Pulmonary artery endothelial cell (primary cell): ENCODE results near the gene PSMB9. TPM values are rescaled to one million over a fixed set of nuclear protein-coding genes. Genes with fewer than 3 reads are reported as not detected.

Experiments used
- DNase-seq: peaks from one replicate; pipeline ENCODE4 v3.0.0-alpha.2; 2011; ENCODE audit warnings: low read depth, low spot score
- total RNA-seq: library from RNA; depleted of rRNA; stranded (reverse); fragments of >200 nt; gene quantifications from 2 replicates; pipeline ENCODE4 v1.2.3, GENCODE V29; 2014

The PSMB9 gene
- total RNA-seq, 1 donor from 2014 or later, result 28.0 TPM

DNA sequence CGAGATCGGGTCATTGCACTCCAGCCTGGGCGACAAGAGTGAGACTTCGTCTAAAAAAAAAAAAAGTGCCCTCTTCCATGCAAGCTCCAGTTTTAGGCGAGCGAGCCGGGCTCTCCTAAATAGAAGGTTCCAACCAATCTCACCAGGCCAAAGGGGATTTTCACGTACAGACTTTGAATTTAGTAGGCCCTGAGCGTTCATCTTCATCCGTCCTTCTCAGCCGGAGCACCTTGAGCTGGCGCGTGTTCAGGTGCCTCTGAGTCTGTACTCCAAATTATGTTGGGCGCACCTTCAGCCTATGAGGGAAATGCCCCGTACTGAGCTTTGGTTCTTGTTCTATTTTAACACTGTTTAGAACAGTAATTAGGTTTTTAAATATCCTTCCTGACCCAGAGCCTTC, 14.6 kb upstream of the PSMB9 start:
- DNase-seq, result no peak

DNA sequence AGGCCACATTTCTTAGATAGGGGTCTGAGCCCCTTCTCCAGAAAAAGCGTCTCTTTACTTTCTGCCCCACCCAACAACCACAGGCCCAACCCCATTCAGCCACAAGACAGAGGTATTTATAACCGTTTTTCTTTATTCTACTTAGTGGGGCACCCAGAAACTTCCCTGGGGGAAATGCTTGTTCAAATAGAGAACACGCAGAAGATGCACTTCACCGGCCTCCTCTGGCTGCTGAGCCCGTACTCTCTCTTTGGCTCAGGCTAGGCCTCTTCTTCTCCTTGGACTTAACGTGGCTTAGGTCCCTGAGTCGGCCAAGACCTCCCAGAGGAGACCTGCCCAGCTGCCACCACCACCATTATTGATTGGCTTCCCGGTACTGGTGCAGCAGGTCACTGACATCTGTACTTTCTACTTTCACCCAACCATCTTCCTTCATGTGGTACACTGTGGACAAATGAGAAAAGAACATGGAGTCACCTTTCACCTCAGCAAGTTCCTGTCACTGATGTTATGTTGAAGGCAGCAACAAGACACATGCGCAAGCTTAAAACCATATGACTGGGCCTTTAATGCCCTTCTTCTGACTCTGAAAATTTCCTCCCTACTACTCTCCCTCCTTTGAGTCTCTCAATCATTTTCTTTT, 13.3 kb upstream of the PSMB9 start:
- no peak for DNase-seq

DNA sequence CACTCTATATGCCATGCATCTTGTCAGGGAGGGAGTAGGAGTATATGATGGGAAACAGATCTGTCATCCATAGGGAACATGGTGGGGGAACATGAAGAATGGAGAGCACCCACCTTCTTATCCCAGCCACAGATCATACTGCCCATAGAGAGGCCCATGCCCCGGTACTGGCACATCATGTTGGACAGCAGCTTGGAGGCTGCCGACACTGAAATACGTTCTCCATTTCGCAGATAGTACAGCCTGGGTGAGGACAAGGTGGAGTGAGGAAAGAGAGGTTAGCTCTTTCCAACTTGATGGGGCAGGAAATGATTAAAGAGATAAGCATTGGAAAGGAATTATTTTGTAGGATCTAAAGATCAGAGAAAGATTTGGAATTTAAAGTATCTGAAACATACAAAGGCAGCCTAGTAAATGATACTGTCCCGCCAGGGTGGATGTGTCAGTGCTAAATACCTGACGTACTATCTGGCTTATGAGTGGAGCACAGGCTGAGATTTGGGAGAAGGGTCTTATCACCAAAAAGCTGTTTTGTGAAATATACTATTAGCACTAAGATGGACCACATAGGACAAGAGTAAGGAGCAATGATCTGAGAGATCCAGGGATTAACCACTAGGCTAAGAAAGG, 11.9 kb upstream of the PSMB9 start:
- no peak for DNase-seq

DNA sequence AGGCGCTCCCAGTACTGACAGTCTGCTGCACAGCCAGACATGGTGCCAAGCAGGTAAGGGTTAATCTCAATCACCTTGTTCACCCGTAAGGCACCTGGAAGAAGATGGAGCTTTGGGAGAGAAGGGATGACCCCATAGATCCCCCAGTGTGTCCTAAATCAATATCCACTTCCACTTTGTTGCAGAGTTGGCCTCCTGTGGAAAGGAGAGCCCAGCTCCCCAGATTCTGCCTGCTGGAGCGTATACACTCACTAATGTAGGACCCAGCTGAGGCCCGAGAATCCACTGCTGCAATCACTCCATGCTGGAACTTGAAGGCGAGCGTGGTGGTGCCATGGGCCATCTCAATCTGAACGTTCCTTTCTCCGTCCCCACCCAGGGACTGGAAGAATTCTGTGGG, 11.3 kb upstream of the PSMB9 start:
- no peak for DNase-seq

DNA sequence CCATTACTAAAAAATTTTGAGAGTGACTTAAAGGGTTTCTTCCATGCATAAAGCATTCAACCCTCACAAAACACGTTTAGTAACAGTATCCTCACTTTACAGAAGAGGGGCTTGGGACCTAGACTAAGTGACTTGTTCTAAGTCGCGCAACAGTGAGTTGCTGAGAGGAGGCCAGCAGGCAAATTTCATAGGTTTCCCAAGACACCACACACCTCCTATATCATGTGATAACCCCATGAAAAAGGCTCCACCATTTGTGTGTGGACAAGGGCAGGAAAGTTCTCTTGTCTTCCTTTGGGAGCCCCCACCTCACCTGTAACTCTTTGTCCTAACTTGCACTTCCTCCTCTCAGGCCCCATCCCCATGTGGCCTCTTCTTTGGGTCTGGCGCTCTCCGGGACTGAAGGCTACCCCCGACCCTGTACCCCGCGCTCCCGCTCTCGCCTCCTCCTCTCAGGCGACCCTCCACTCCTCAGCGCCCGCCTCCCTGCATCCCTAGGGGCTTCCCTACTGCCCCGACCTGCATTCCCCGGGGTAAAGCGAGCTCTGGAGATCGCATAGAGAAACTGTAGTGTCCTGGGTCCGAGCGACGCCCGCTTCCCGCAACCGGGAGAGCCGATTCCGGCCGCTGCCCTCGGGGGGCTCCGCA, 10.5 kb upstream of the PSMB9 start:
- DNase-seq, result no peak

DNA sequence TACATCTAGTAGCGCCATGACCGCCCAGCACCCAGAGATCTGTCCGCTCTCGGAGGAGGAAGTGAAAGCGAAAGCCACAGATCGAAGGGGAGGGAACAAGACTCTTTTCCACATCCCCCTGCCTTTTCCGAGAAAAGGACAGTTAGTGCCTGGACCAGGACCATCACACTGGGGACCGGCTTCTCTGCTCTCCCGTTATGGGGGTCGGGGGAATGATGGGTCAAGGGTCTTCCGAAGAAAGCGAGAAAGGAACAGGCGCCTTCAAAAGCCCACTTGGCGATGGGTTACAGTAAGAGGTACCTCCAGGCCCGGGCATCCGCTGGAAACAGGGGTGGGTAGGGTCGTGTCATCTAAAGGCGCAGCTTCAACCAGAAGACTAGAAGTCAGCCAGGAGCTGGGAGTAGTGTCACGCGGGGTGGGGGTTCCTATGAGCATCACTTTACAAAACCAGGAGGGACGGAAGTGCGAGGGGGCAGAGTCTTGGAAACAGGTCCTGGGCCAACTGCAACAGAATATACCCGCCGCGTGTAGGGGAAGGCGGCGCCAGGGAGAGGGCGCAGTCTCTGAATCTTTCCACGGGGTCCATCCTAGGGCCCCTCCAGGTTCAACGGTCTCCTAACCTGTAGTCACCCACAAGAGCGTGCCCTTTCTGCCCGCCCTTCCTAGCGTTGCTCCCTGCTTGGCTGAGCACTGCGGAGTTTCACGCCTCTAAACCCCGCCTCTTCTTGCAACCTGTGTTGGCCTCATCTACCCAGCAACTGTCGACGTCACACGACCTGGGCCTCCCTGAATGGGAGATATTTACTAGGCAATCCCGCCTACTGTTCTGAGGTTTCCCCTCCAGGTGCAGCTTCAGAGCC, 9.8 kb upstream of the PSMB9 start, which contains the start of gene PSMB8:
PSMB8 (minus strand) TSS at position 69 of the 860 bp plus-strand sequence; CDS start at position 18, 51 bp downstream.
- peak; percentile 69 for DNase-seq

DNA sequence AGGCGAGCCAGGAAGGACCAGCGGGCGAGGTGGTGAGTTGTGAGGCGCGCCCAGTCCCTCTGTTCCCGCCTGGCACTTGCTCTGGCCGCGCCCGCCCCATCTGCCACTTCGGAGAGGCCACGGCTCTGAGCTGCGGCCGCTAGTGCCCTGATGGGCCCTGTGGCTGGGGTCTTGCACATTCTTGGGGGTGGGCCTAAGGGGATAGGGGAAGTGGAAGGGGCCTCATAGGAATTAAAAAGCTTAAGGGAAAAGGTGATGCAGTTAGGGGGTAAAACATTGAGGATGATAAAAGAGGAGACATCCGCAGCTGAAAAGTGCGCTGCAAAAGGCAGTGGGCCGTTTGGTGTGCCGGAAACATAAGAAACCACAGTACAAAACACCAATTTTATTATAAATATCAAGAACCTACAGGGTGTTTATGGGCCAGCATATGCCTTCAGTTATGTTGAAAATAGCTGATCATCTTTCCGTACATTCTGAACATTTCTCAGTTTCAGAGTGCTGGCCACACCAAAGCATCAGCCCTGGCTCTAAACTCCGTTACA, 9.1 kb upstream of the PSMB9 start:
- no peak for DNase-seq

DNA sequence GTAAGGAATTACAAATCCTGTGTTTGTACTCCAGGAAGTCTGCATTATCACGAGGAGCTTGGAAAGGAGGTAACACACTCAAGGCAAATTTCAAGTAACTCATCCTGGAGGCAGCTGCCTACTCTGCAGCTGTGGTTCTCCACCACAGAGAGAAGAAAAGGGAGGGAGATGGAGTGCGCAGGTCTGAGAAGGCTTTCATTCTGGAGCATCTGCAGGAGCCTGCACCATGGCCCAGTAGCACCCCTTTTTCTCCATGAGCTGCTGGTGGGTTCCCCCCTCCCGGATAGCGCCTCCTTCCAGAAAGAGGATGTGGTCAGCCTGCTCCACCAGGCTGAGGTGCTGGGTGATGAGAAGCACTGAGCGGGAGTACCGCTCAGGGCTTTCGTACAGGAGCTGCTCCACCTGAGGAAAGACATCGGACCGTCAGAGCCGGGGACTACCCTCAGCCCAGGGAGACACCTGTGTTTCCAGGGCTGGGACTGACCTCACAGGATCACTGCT, 8.6 kb upstream of the PSMB9 start:
- no peak for DNase-seq

DNA sequence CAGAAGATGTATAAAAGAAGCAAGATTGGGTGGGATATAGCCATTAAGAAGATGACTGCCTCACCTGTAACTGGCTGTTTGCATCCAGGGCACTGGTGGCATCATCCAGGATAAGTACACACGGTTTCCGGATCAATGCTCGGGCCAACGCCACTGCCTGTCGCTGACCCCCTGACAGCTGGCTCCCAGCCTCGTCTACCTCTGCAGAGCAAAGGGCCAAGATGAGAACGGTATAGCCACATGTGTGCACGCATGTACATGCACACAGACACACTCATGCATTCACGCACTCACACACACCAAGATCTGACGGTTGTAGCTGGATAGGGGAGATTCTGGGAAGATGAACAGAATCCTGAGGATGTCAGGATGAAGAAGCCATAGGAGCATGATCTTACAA, 7.0 kb upstream of the PSMB9 start:
- DNase-seq, result no peak

DNA sequence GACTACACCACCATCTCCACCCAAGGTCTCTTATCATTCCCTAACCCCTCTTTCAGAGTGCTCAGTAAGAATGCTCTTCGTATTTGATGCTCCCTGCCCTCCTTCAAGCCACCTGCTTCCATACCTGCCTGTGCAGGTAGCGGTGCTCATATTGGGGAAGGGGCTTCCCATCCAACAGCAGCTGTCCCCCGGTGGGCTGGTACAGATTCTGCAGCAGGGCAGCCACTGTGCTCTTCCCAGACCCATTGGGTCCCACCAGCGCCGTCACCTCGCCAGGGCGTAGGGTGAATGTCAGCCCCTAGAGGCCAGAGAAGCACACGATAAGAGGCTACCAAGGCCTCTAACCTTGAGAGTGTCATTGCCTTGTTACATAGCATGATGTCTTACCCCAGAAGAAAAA, 6.2 kb upstream of the PSMB9 start:
- DNase-seq, result no peak

DNA sequence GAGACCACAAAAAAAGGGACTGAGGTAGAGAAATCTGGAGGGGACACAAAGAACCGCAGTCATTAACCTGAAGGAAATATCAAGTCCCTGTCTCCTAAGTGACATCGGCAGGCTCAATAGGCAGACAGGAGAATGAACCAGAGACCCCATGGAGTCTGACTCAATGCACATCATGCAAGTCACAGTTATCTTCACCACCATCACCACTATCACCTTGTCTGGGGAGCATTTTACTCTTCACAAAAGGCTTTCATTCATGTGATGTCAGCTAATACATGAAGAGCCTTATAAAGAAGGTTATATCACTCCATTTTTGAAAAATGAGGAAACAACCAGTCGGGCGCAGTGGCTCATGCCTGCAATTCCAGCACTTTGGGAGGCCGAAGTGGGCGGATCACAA, 4.9 kb upstream of the PSMB9 start:
- no peak for DNase-seq

DNA sequence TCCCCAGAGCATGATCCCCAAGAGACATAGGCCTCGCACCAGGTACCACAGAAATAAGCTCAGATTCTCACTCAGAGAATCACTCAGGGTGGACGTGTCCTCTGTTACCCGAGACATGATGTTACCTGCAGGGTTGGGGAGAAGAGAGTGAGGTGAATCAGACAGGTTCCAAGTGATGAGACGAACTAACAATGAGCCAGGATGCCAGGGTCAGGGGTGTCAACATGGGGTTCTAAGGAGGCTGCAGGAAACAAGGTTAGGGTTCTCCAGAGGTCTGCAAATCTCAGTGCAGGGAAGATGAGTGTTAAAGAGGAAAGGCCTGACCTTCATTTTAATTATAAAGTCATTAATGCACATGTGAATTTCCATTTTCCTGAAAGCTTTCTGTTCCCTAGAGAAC, 3.0 kb upstream of the PSMB9 start:
- DNase-seq, result no peak

DNA sequence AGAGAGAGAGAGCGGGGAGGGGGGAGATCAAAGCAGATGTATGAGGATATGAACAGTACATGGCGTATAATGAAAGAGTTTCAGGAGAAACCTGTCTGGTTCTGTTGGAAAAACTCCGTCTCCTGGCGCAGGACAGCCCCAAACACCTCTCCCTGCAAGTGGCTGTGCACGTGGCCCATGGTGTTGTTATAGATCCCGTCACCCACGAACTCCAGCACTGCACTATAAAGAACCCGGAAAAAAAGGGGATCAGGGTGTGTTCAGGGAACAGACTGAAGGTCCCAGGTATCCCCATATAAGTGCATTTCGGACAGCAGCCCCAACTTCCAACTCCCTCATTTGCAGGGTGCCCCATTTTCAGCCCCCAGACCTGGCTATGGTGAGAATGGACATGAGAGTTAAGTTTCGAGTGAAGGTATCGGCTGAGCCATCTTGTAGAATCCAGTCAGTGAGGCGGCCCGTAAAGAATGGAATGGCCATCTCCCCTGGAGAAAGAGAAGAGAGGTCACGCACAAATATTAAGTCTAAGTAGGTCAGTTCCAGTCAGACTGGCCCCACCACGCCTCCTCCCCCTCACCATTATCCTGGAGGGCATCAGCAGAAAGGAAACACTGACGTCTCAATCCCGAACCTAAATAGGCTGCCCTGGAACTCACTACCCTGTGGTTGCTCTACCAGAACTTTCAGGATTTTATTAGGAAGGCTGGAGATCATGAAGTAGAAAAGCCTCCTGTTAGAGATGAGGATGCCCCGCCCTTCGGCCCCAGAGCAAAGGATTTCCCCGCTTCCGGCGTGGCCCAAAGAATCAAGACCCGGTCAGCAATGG, 1.8 kb upstream of the PSMB9 start:
- no peak for DNase-seq

DNA sequence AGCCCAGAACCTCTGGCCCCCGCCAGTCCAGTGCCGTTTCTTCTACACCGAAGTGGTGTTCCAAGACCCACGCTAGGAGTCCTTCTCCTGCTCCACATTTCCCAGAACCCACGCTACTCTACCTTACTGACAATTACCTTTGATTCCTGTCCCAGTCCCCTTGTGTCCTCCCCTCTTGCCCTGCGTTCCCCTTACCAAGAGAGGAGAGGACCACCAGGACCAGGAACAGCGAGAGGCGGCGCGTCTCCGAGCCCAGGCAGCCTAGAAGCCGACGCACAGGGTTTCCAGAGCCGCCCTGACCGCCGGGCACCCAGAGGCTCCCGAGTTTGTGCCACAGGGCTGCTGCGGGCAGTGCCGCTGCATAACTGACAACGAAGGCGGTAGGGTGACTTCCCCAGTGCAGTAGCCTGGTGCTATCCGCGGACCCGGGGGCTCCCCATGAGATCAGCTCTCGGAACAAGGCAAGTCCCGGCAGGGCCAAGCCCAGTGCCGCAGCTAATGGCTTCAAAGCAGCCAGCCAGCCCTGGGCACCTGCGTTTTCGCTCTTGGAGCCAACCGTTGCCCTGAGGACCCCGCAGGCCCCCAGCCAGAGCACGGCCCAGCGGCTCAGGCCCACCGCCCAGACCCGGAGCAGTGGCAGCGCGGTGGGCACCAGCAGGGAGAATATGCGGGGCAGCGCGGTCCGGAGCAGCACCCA, 1.0 kb upstream of the PSMB9 start:
- DNase-seq, result no peak

DNA sequence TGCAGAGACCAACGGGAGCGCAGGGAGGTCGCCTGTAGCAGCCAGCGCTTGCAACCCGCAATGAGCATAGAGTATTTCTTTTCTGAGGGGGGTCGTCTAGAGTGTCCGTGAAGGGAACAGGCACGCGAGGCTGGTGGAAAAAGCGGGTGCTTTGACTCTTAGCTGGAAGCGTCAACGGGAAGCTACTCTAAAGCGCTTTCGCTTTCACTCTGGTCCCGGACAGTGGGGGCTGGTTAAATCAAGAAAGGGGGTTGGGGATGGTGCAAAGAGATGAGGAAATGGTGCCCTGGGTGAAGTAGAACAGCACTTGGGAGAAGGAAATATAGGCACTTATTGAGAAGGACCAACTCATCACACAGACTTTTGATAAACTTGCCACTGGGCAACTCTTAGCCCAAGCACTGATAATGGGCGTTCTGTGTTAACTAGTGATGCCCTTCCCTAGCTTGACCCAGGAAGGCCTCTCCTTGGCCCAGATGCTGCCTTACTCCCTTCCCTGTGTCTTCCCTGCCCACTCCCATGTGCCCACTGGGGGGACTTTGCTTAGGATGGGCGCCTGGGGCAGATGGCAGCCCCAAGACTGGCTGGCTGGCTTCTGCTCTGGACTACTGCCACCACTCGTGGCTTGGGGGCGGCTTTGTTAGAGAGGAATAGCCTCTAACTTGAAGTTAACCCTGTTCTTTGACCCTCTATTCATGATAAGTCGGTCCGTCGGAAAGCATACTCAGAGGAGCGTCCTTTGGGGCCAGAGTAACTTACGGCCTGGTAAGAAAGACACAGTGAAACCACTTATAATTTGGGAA, 585 bp downstream of the PSMB9 start:
- DNase-seq, result no peak

DNA sequence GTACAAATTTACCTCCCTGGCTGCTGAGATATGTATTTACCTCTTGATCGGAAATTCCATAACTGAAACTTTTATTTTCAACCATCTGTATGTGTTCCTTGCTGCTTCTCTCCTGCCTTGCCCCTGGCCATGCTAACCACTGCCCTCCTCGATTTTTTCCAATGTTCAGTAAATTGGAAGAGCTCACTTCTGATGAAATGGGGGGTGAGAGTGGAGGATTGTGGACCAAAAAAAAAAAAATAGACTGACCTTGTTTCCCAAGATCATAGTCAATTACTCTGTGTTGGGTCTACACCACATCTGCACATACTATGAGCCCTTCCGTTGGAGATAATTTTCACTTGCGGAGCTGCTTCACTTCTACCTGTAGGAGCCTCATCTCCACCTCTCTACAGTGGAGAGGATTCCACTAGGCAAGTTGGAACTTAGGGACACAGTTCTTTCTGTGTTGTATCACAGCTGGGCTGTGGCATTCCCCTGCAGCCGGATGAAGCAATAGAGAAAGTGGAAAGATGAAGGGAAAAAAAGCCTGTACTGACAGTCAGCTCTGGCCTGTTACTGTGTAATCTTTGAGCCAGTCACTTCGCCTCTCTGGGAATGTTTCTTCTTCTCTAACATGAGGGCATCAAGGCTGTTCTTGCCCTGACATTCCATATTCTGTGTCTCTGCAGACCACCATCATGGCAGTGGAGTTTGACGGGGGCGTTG, 1.6 kb downstream of the PSMB9 start:
- DNase-seq, result no peak

DNA sequence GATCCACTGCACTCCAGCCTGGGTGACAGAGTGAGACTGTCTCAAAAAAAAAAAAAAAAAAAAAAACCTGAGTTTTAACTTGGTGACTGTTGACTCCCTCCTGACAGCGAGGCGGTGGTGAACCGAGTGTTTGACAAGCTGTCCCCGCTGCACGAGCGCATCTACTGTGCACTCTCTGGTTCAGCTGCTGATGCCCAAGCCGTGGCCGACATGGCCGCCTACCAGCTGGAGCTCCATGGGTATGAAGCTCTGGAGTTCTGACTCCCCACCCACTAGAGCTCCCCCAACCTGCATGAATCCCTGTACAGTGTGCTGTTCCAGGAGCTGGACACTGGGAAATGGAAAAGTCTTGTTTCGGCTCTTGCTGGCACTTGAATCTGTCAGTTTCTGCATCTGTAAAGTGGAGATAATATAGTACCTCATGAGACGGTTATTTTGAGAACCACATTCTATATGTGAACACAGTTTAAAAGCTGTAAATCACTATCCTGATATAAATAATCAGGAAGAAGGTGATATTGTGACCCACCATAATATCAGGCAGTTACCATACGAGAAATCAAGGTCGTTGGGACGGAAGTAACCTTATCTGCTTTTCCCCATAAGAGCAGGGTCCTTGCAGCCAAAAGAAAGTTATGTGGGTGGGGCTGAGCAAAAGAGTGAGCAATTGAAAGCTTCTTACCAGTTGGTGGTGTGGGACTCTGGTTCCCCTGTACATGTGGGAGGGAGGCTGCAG, 3.3 kb downstream of the PSMB9 start:
- DNase-seq, result no peak

DNA sequence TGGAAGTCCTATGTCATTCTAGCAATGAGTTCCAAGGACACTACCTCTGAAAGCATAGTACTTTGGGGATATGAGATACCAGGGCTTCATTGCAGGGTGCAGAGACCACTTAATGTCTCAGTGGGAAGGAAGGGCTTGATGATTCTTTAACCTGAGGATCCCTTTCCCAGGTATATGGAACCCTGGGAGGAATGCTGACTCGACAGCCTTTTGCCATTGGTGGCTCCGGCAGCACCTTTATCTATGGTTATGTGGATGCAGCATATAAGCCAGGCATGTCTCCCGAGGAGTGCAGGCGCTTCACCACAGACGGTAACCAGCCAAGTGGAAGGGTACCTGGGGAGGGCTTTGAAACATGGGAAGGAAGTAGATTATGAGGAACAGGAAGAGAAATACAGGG, 4.2 kb downstream of the PSMB9 start:
- DNase-seq, result no peak
